Subcutaneous abdominal adipose tissue (tissue), 5 donors: ENCODE data around the gene NOX3.
"Not testable (repeated sequence)": the region's sequence is repeated elsewhere in the genome, so short reads cannot be mapped to it uniquely, and the experiment has no call there.

ENCODE experiments used
- H3K27ac ChIP-seq: one replicate; pipeline ENCODE4 v1.7.0; 2013; ENCODE audit warnings: low read depth, mild to moderate bottlenecking, inconsistent platforms, low read length, moderate library complexity
- H3K27me3 ChIP-seq, 5 donors: one replicate each; pipeline ENCODE4 v1.7.0; 2013; ENCODE audit warnings: low read length in 5 of 5, inconsistent platforms in 1 of 5; ENCODE audit not compliant: control insufficient read depth in 5 of 5, insufficient read depth in 4 of 5
- H3K36me3 ChIP-seq, 5 donors: one replicate each; pipeline ENCODE4 v1.7.0; 2013; ENCODE audit warnings: low read length in 5 of 5; ENCODE audit not compliant: control insufficient read depth in 5 of 5, insufficient read depth in 5 of 5
- H3K4me1 ChIP-seq, 5 donors: one replicate each; pipeline ENCODE4 v1.7.0; 2013; ENCODE audit warnings: low read length in 5 of 5, mild to moderate bottlenecking in 3 of 5, moderate library complexity in 1 of 5; ENCODE audit not compliant: control insufficient read depth in 5 of 5, insufficient read depth in 5 of 5
- H3K4me3 ChIP-seq, 5 donors: one replicate each; pipeline ENCODE4 v1.7.0; 2013; ENCODE audit warnings: low read length in 5 of 5, low read depth in 1 of 5
- H3K9ac ChIP-seq, 5 donors: one replicate each; pipeline ENCODE4 v1.7.0; 2013; ENCODE audit warnings: low read length in 5 of 5, mild to moderate bottlenecking in 4 of 5, moderate library complexity in 3 of 5
- H3K9me3 ChIP-seq, 5 donors: one replicate each; pipeline ENCODE4 v1.7.0; 2013; ENCODE audit warnings: low read length in 5 of 5; ENCODE audit not compliant: control insufficient read depth in 5 of 5
- donor health status: healthy.
- donor health status: healthy.
- donor health status: healthy.
- donor health status: healthy.
- donor health status: healthy.

The NOX3 gene

DNA sequence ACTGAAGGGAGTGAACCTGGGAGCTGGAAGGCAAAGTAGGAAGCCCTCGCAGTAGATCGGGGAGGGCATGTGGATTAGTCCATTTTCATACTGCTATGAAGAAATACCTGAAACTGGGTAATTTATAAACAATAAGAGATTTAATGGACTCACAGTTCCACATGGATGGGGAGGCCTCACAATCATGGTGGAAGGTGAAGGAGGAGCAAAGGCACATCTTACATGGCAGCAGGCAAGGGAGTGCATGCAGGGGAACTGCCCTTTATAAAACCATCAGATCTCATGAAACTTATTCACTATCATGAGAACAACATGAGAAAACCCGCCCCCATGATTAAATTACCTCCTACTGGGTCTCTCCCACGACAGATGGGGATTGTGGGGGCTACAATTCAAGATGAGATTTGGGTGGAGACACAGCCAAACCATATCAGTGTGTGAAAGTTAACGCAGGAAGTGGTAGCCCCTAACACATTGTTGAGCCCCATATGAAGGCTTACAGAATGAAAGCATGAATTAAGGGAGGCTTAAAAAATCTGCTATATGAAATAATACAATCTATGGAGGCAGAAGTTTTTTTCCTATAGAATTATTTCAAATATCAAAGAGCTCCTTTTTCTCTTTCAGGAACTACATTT, 15.5 kb upstream of the NOX3 start:
- not testable (repeated sequence) for H3K4me3 ChIP-seq, H3K27ac ChIP-seq, H3K9ac ChIP-seq, H3K36me3 ChIP-seq, H3K4me1 ChIP-seq, H3K27me3 ChIP-seq
- H3K9me3 ChIP-seq = peaks cover 3 to 22% (median 8%) of the 10 kb centered on the region in 5 donors

DNA sequence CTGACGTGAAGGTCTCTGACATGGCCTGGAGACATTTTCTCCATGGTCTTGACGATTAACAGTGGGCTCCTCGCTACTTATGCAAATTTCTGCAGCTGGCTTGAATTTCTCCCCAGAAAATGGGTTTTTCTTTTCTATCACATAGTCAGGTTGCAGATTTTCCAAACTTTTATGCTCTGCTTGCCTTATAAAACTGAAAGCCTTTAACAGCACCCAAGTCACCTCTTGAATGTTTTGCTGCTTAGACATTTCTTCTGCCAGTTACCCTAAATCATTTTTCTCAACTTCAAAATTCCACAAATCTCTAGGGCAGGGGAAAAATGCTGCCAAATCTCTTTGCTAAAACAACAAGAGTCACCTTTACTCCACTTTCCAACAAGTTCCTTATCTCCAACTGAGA, 12.9 kb upstream of the NOX3 start:
- not testable (repeated sequence) for H3K9ac ChIP-seq, H3K4me3 ChIP-seq, H3K27me3 ChIP-seq, H3K27ac ChIP-seq, H3K36me3 ChIP-seq, H3K4me1 ChIP-seq
- H3K9me3 ChIP-seq = peaks cover 3 to 22% (median 10%) of the 10 kb centered on the region in 5 donors

DNA sequence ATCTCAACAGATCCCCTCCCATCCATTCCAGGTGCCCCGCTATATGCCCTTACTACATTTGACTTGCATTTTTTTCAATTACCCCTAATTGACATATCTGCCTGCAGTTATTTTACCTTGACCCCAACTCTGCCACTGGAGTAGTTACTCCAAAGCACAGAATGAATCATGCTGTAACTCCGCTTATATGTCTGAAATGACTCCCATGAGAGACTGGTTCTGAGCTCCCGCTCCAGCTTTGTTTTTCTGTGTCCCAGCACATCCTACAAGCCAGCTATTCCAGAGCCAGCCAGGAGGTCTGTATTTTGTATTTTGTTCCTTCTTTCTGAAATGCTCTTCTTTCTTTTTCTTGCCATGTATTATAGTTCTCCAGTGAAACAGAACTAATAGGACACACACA, 10.9 kb upstream of the NOX3 start:
- no peak overlapping the region for H3K9ac ChIP-seq
- no peaks in the 10 kb centered on the region for H3K4me1 ChIP-seq
- H3K27ac ChIP-seq = no peak overlapping the region
- H3K27me3 ChIP-seq = no peaks in the 10 kb centered on the region
- no peak overlapping the region for H3K4me3 ChIP-seq
- no peaks in the 10 kb centered on the region for H3K36me3 ChIP-seq
- H3K9me3 ChIP-seq = peaks cover 3 to 22% (median 10%) of the 10 kb centered on the region in 5 donors

DNA sequence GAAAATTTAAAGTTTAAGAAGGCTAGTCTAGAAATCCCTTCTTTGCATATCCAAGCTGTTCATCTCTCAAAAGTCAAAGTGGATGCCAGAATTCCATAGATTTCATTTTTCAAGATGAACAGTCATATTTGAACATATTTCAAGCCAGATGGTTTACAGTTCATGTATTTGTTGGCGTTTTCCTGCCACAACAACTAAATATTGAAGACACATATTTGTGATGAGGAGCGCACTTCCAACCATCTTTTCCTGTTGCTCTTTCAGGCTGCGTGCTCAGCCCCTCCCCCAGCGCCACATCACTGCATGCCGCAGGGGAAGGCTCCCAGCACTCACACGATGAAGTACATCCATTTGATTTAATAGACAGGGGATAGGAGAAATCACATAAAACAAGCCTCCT, 5.9 kb upstream of the NOX3 start:
- no peak overlapping the region for H3K9ac ChIP-seq
- no peaks in the 10 kb centered on the region for H3K27me3 ChIP-seq
- no peaks in the 10 kb centered on the region for H3K36me3 ChIP-seq
- H3K4me1 ChIP-seq = no peaks in the 10 kb centered on the region
- no peak overlapping the region for H3K4me3 ChIP-seq
- no peak overlapping the region for H3K27ac ChIP-seq
- peaks cover 0 to 5% (median 0%) of the 10 kb centered on the region in 5 donors for H3K9me3 ChIP-seq

DNA sequence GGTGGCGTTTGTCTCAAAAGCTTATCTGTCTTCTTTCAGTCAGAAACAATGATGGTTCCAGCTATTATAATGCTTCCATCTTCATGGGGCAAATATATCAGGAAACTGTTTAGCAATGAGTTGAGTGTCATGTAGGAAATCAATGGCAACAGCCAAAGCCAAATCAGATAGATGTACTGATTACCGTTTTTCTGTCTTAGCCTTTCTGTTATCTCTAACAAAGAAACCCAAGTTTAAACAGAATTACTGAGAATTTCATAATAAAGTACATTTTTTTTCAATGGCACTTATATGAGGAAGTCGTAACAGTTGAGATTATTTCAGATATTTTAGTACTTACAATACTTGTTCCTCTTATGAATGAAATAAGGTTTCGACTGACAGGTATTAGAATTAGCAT, 1.2 kb downstream of the NOX3 start:
- H3K4me3 ChIP-seq = no peak overlapping the region
- no peak overlapping the region for H3K27ac ChIP-seq
- H3K9ac ChIP-seq = no peak overlapping the region
- no peaks in the 10 kb centered on the region for H3K9me3 ChIP-seq
- H3K27me3 ChIP-seq = peaks cover 0 to 7% (median 2%) of the 10 kb centered on the region in 5 donors
- no peaks in the 10 kb centered on the region for H3K36me3 ChIP-seq
- peaks cover 0 to 6% (median 0%) of the 10 kb centered on the region in 5 donors for H3K4me1 ChIP-seq

DNA sequence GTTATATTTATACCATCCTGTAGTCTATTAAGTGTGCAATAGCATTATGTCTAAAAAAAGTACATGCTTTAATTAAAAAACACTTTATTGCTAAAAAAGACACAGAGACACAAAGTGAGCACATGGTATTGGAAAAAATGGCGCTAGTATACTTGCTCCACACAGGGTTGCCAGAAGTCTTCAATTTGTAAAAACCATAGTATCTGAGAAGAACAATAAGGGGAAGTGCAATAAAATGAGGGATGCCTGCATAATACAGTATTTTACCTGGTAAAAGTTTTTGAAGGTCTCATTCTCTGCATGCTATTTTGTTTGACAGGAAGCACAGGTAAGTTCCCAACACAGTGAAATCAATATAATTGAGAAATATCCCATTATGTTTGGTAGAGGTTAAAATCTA, 1.6 kb downstream of the NOX3 start:
- Histone ChIP-seq H3K9ac (no peak overlapping the region), H3K27me3 (peaks cover 0 to 7% (median 3%) of the 10 kb centered on the region in 5 donors), H3K36me3 (no peaks in the 10 kb centered on the region), H3K4me3 (no peak overlapping the region), H3K9me3 (no peaks in the 10 kb centered on the region), H3K27ac (no peak overlapping the region), H3K4me1 (peaks cover 0 to 11% (median 0%) of the 10 kb centered on the region in 5 donors)

DNA sequence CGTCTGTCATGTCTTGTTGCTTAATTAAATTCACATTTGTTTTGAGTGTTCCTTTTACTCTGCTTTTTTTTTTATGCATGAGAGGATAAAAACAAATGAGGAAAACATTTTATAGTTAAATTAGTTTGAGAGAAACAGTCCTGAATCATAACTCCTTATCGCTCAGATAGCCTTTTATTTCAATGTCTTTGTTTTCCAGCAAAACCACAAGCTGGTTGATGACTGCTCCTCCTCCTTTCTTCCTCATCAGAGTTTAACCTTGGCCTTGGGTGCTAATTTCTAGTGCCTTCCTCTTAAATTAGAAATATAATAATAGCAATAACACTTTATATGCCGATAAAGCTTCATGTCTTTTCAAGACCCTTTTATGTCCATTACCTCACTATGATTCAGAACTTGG, 3.1 kb downstream of the NOX3 start:
- Histone ChIP-seq H3K36me3 (no peaks in the 10 kb centered on the region), H3K4me1 (peaks cover 0 to 15% (median 0%) of the 10 kb centered on the region in 5 donors), H3K4me3 (no peak overlapping the region), H3K27ac (no peak overlapping the region), H3K27me3 (peaks cover 0 to 7% (median 3%) of the 10 kb centered on the region in 5 donors), H3K9ac (no peak overlapping the region), H3K9me3 (no peaks in the 10 kb centered on the region)

DNA sequence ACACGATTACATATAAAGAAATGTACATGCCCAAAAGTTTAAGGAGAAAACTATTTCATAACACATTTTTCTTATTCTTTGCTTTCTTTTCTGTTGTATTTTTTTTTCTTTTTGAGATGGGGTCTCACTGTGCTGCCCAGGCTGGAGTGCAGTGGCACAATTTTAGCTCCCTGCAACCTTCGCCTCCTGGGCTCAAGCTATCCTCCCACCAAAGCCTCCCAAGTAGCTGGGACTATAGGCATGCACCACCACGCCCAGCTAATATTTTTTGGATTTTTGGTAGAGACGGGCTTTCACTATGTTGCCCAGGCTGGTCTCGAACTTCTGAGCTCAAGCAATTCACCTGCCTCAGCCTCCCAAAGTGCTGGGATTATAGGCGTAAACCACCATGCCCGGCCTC, 4.1 kb downstream of the NOX3 start:
- not testable (repeated sequence) for H3K27me3 ChIP-seq, H3K36me3 ChIP-seq, H3K9ac ChIP-seq, H3K4me3 ChIP-seq, H3K9me3 ChIP-seq, H3K27ac ChIP-seq
- H3K4me1 ChIP-seq = peaks cover 0 to 15% (median 0%) of the 10 kb centered on the region in 5 donors

DNA sequence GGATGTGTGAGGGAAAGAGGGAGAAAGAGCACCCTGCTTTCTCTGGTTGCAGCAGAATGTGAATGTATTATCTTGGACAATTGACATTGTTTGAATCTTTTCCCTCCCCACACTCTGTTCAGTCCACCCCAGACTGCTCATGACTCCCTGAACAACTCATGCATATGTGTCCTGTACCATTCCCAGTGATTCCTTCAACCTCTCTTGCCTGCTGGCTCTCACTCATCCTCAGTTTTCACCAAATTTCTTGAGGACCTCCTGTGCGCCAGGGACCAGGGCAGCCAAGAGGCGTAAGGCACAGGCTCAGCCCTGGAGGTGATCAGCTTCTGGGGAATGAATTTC, 5.4 kb downstream of the NOX3 start:
- Histone ChIP-seq H3K27ac (no peak overlapping the region), H3K4me1 (peaks cover 0 to 15% (median 0%) of the 10 kb centered on the region in 5 donors), H3K4me3 (no peak overlapping the region), H3K9me3 (no peaks in the 10 kb centered on the region), H3K9ac (no peak overlapping the region), H3K36me3 (no peaks in the 10 kb centered on the region), H3K27me3 (peaks cover 0 to 7% (median 3%) of the 10 kb centered on the region in 5 donors)

DNA sequence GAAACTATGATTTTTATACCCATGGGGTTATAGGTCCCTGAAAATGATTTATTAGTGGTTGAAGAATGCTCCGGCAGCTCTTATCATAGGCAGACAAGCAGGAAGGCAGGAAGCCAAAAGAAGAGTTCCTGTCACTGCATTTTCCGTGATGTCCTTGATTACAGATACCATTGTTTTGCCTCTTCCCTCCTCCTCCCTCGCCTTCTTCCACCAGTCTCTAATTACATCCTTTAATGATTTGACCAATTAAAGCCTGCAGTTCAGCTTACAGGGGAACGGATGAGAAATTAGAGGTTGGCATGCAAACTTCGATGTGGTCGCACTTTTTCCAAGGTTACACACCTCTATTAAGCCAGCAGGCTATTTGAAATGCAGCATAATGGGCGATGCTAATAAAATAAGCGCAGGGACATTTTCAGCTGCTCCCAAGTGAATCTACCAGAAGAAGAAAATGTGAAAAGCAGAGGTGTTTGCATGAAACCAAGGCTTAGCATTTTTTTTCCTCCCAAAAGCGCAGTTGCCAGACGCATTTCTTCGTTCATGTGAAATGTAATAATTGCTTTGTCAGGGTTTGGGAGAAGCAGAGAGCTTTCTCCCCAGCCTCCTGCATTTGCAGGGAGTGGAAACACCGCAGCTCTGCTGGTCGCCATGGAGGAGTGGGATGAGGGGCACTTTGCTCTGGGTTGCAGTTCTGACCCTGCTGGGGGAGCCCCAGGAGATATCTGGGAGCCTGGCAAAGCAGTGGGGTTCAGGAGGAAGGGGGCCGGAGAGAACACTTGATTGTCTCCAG, 6.0 kb downstream of the NOX3 start:
- no peak overlapping the region for H3K9ac ChIP-seq
- H3K27ac ChIP-seq = no peak overlapping the region
- H3K4me1 ChIP-seq = peaks cover 0 to 15% (median 0%) of the 10 kb centered on the region in 5 donors
- H3K4me3 ChIP-seq = no peak overlapping the region
- peaks cover 0 to 7% (median 3%) of the 10 kb centered on the region in 5 donors for H3K27me3 ChIP-seq
- no peaks in the 10 kb centered on the region for H3K9me3 ChIP-seq
- no peaks in the 10 kb centered on the region for H3K36me3 ChIP-seq
